T47D (cell line): ENCODE data around the gene MXRA8.

Experiments used
- DNase-seq, 2 experiments: peaks; one replicate each; pipeline versions ENCODE4 v3.0.0 to v3.0.0-alpha.2; 2011 to 2012; ENCODE audit warnings: low read depth in 1 of 2, low spot score in 1 of 2
- JUND ChIP-seq: IDR thresholded peaks from 2 replicates; pipeline ENCODE4 v1.6.1; 2012; ENCODE audit warnings: low read depth
- in situ Hi-C: cut with HindIII; loops from 2 replicates; pipeline ENCODE4 v1.10.0; 2016; ENCODE audit warnings: low sequenced_read_pairs, low pct_unique_long_range_greater_than_20kb

Gene MXRA8

GRCh38 chr1:1340185-1340584 is 18.2 kb downstream of the MXRA8 start:
- no peak for TF ChIP-seq JUND
- DNase-seq, result no peak
- in situ Hi-C loops, result no loop called here

- in situ Hi-C loops, result no loop called here
Measured at GRCh38 chr1:1338278-1338677, 20.1 kb downstream of the MXRA8 start.

DNA sequence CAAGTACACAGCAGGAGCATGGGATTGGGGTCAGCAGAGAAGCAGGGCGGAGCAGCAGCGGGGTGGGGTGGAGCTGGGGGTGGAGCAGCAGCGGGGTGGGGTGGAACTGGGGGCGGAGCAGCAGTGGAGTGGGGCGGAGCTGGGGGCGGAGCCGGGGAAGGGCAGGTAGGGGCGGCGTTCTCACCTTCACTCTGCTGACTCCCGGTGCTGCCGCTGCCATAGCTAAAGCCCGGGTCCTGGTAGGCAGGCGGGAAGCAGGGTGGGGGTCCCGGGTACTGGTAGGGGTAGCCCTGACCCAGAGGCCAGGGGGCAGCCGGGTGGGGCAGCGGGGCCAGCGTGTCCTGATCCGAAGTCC is 20.6 kb downstream of the MXRA8 start:
- TF ChIP-seq JUND, result no peak
- DNase-seq, result peak; percentile 67 to 91
- in situ Hi-C loops, result no loop called here

More at GRCh38 chr1:1338278-1338677, 20.1 kb downstream of the MXRA8 start:
- no peak for TF ChIP-seq JUND
- no peak for DNase-seq

GRCh38 chr1:1336931-1337792 is 21.2 kb downstream of the MXRA8 start:
- in situ Hi-C loops, result no loop called here
- no peak for DNase-seq
- no peak for TF ChIP-seq JUND

GRCh38 chr1:1336446-1336845 is 21.9 kb downstream of the MXRA8 start:
- DNase-seq, result no peak
- no peak for TF ChIP-seq JUND
- in situ Hi-C loops, result no loop called here

GRCh38 chr1:1335792-1336248 is 22.5 kb downstream of the MXRA8 start:
- TF ChIP-seq JUND, result no peak
- no peak for DNase-seq
- in situ Hi-C loops, result no loop called here

GRCh38 chr1:1335283-1335682 is 23.1 kb downstream of the MXRA8 start:
- in situ Hi-C loops, result no loop called here
- no peak for TF ChIP-seq JUND
- DNase-seq, result no peak

DNA sequence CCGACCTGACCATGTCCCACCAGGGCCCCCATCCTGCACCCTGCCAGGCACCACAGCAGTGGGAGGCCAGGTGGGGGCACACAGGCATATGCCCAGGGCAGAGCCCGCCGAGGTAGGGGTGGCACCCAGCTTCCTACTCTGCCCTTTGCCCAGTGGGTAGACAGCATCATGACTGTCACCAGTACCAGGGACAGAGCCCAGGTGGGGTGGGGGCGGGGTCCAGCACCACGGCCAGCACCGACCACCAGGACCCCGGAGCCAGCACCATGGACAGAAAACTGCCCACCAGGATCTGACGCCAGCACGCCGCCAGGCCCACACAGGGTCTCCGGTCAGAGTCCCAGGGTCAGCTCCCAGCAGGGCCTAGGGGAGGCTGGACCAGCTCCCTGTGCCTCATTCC is 23.5 kb downstream of the MXRA8 start:
- TF ChIP-seq JUND, result no peak
- DNase-seq, result no peak
- in situ Hi-C loops, result no loop called here

GRCh38 chr1:1333551-1334241 is 24.7 kb downstream of the MXRA8 start:
- in situ Hi-C loops, result no loop called here
- no peak for TF ChIP-seq JUND
- DNase-seq, result no peak

DNA sequence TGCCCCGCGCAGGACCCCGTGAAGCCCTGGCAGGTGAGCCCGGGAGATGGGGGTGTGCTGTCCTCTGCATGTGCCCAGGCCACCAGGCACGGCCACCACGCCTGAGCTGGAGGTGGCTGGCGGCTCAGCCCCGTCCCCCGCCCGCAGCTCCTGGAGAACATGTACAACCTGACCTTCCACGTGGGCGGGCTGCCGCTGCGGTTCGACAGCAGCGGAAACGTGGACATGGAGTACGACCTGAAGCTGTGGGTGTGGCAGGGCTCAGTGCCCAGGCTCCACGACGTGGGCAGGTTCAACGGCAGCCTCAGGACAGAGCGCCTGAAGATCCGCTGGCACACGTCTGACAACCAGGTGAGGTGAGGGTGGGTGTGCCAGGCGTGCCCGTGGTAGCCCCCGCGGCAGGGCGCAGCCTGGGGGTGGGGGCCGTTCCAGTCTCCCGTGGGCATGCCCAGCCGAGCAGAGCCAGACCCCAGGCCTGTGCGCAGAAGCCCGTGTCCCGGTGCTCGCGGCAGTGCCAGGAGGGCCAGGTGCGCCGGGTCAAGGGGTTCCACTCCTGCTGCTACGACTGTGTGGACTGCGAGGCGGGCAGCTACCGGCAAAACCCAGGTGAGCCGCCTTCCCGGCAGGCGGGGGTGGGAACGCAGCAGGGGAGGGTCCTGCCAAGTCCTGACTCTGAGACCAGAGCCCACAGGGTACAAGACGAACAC is 25.4 kb downstream of the MXRA8 start:
- no peak for DNase-seq
- no peak for TF ChIP-seq JUND
- in situ Hi-C loops, result no loop called here

DNA sequence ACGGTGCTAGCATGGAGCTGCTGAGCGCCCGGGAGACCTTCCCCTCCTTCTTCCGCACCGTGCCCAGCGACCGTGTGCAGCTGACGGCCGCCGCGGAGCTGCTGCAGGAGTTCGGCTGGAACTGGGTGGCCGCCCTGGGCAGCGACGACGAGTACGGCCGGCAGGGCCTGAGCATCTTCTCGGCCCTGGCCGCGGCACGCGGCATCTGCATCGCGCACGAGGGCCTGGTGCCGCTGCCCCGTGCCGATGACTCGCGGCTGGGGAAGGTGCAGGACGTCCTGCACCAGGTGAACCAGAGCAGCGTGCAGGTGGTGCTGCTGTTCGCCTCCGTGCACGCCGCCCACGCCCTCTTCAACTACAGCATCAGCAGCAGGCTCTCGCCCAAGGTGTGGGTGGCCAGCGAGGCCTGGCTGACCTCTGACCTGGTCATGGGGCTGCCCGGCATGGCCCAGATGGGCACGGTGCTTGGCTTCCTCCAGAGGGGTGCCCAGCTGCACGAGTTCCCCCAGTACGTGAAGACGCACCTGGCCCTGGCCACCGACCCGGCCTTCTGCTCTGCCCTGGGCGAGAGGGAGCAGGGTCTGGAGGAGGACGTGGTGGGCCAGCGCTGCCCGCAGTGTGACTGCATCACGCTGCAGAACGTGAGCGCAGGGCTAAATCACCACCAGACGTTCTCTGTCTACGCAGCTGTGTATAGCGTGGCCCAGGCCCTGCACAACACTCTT is 26.2 kb downstream of the MXRA8 start:
- in situ Hi-C loops, result no loop called here
- TF ChIP-seq JUND, result no peak
- no peak for DNase-seq
